ENCODE measurements around the gene LCN15.
"Not testable (repeated sequence)": the region's sequence is repeated elsewhere in the genome, so short reads cannot be mapped to it uniquely, and the experiment has no call there.

Gene LCN15

GRCh38 chr9:136755302-136756133 is 8.8 kb downstream of the LCN15 start:
- DNase-seq (ENCODE audit: low read depth in 2 of 2): not testable (repeated sequence)

DNA sequence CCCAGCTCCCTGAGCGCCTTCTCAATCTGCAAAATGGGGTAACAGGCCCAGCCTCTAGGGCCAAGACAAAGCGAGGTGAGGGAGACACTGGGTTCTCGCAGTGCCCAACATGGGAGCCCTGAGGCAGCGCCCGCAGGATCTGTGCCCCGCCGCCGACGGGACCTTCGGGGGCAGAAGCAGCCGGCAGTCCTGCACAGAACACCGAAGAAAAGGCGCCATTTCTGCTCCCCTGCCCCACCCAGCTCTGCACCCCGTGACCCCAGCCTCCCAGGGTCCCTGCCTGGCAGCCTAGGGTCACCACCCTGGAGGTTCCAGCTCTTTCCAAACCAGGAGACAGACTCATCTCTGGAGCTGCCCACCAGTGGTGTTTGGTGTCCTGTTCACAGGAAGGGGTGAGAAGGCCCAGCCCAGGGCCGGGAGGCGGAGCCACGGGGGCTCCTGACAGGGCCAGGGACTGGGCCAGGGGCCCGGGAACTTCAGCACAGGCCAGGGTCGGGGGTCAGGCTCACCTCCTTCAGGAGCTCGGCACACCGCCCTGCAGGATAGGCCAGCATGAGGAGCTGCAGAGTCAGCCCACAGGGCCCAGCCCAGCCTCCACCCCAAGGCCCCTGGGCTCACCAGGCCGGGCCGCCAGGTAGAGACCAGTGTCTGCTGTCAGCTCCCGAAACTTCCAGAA is 9.6 kb downstream of the LCN15 start:
- no peak for DNase-seq (ENCODE audit: low read depth in 2 of 2)

- DNase-seq (ENCODE audit: low read depth in 2 of 2): no peak
Measured at GRCh38 chr9:136754059-136754572, 10.2 kb downstream of the LCN15 start.

DNA sequence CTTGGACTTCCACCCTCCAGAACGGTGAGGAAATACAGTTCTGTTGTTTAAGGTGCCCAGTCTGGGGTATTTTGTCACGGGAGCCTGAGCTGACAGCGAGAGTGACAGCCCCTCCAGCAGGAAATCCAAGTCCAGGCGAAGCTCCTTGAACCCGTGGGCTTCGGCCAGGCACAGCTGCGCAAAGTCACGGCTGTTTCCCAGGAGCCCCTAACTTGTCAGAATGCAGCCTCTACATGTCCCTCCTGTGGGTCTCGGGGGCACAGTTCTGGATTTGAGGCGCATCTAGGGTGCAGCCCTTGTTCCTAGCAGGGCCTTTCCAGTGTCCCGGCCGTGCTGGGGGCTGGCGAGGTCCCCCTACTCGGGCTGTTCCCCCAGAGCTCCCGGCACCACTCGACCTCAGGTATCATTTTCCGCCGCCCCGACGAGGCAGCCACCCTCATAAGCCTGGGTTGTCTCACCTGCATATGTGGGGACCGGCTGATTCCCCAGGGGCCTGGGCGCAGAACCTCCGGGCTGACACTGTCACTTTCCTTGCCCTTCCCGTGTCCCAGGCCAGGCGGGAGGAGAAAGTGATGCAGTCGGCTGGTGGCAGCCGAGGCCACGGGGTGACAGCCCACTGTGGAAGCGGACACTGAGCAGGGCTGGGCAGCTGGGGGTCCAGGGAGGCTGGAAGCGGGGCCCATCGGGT is 10.8 kb downstream of the LCN15 start:
- no peak for DNase-seq (ENCODE audit: low read depth in 2 of 2)

GRCh38 chr9:136751814-136752213 is 12.5 kb downstream of the LCN15 start:
- DNase-seq (ENCODE audit: low read depth in 2 of 2): no peak

DNA sequence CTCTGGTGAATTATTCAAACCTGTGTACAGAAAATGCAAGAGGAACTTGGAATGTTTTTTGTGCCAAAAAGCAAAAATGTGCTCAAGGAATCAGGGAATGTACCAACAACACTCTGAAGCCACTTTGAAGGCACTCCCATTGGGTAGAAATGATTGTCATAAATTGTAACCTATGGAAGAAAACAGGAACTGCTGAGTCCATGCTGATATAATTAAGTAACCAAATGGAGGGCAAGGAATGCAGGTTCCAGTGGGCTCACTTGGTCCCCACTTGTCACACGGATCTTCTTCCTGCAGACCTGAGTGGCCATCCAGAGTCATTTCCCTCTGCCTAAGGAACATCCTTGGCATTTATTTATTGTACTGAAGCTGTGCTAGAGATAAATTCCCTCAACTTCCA is 13.1 kb downstream of the LCN15 start:
- no peak for DNase-seq (ENCODE audit: low read depth in 2 of 2)

DNA sequence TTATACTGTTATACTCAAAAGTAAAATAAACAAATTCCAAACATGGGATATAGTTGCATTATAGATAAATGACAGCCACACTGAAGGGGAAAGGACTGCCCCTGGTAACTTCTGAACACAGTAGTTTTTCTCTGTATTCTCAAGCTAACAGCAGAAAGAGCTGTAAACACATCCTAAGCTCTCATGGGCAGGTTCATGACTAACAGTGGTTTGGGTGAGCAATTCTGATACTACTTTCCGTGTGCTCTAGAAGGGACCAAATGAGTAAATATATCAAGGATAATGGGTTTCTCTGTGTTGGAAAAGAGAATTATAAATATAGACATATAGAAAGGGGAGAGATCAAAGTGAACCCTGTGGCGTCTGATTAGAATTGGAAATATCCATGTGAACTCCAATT is 13.8 kb downstream of the LCN15 start:
- no peak for DNase-seq (ENCODE audit: low read depth in 2 of 2)

DNA sequence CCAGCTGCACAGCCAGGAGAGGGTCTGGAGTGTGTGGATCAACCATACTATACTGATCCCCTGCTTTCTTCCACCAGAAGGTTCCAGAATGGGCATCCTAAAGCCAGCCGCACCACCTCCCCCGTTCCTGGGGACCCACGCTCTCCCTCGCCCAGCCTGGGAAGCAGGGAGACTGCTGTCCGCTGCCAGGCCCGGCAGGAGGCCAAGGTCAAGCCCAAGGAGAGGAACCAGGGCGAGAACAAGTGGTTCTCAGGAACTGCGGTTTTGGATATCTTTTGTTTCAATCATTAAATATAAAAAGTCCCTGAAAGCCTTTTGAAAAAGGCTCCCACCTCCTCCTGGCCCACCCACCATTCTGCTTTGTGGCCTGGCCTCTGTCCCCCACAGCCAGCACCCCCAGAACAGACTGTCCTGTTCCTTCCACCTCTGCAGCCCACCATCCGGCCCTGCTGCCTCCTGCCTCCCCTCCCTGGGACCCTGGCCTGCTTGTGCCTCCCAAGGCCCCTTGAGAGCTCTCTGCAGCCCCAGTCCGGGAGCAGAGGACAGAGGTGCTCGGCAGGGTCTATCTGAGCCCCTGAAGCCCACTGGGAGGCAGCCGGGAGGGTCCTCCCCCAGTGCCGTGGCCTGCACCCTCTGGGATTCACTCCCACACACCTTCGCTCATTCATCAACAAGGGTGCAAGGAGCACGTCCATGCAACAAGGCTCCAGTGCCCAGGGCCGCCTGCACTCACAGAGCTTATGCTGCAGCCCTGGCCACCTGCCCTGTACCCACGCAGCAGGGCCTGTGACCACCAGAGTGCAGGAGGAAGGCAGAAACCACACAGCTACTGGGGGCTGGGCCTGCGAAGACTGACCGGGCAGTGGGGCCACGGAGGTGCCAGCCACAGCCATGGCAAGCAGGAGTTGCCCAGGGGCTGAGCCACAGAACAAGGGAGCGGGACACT is 15.4 kb downstream of the LCN15 start:
- no peak for DNase-seq (ENCODE audit: low read depth in 2 of 2)

- DNase-seq (ENCODE audit: low read depth in 2 of 2): no peak
Measured at GRCh38 chr9:136748201-136748600, 16.1 kb downstream of the LCN15 start, which contains the start of gene LCN6. TSS of gene LCN6 (minus strand) at chr9:136748525. CDS start at chr9:136748483, 42 bp downstream.

GRCh38 chr9:136747161-136748060 is 16.9 kb downstream of the LCN15 start:
- DNase-seq (ENCODE audit: low read depth in 2 of 2): no peak

- no peak for DNase-seq (ENCODE audit: low read depth in 2 of 2)
Measured at GRCh38 chr9:136746621-136747020, 17.7 kb downstream of the LCN15 start.

GRCh38 chr9:136746155-136746490 is 18.2 kb downstream of the LCN15 start:
- DNase-seq (ENCODE audit: low read depth in 2 of 2): no peak

DNA sequence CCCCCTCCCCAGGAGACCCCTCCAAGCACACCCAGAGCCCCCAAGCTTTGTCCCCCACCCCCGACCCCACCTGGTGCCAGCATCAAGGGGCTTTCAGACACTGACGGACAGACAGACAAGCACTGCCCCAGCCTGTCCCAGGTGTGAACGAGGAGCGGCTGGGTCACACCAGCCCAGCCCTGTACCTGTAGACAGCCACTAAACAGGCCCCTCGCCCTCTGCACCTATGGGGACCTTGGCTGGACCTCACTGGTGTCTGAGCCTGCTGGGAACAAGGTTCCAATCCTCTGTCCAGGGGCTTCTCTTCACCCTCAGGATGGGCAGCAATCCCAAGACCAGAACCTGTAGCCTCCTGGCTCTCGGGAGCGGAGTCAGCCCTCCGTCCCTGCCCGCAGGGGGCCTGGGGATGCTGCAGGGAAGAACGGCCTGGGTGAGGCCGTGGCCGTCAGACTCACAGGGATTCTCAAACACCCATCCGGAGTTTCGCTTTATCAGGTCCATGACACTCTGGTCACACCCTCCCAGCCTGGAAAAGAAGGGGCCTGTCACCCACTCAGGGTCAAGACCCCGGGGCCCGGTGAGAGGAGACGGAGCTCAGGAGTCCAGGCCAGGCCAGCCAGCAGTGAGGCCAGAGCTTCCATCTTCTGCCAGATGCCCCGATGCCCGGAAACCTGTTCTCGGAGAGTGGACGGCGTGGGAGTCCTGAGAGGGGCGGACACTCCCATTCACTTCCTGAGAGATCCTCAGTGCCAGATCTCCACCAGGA is 18.7 kb downstream of the LCN15 start:
- DNase-seq (ENCODE audit: low read depth in 2 of 2): no peak

DNA sequence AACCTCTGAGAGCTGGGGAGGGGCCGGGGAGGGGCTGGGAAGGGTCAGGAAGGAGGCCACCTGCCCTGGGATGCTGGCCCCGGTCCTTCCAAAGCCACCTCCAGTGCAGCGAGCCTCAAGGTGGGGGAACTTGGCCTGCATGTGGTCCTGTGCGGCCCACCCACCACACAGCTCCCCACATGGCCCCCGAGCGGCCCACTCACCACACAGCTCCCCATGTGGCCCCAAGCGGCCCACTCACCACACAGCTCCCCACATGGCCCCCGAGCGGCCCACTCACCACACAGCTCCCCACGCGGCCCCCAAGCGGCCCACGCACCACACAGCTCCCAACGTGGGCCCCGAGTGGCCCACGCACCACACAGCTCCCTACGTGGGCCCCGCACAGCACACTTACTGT is 19.5 kb downstream of the LCN15 start:
- no peak for DNase-seq (ENCODE audit: low read depth in 2 of 2)

GRCh38 chr9:136743639-136744211 is 20.6 kb downstream of the LCN15 start:
- no peak for DNase-seq (ENCODE audit: low read depth in 2 of 2)

DNA sequence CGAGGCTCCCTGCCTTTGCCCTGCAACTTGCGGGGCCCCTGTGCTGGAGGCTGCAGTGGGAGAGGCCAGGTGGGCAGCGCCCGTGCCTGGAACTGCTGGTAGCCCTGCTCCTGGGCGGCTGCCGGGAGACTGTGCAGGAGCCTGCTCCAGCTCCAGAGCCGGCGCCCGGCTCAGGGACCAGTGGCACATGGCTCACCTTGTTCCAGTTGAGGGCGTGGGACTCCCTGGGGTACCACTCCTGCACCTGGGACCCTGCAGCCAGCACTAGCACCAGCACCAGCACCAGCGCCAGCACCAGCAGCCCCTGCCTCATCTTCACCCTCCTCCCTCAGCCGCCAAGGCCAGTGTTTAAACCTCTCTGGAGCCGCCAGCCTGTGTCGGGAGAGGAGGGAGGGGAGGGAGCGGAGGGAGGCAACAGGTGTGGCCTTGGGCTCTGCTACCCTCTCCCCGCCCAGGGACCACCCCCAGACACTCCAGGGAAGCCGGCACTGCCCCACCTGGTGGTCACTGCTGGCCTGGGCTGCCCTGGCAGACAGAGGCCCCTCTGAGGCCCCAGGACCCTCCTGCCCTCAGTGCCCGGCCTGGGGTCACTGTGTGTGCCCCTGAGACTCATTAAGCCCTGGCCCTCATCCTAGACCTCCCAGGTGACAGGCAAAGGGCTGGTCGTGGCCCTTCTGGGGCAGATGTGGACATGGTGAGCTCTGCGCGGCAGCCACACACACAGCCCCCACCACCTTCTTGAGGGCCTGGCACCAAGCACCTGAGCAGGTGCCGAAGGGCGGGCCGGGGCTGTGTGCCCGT is 21.5 kb downstream of the LCN15 start, which contains the start of gene LCN10:
Gene LCN10, minus strand, starts transcription at position 350 of the 801 bp plus-strand sequence. Its CDS starts 37 bp downstream, at position 313.
- no peak for DNase-seq (ENCODE audit: low read depth in 2 of 2)

- DNase-seq (ENCODE audit: low read depth in 2 of 2): no peak
Measured at GRCh38 chr9:136741883-136742571, 22.3 kb downstream of the LCN15 start.

Measured in stimulated activated CD8-positive, alpha-beta memory T cell treated with anti-CD3 and anti-CD28 coated beads, Interleukin-7, amount 100 ng/mL, for 1 hour (primary cell).